Measurements from ENCODE around the gene USP50. TPM values are rescaled to one million over a fixed set of nuclear protein-coding genes. Genes with fewer than 3 reads are reported as not detected.
"Not testable (repeated sequence)": the region's sequence is repeated elsewhere in the genome, so short reads cannot be mapped to it uniquely, and the experiment has no call there.

The USP50 gene
- total RNA-seq, 2 experiments from 2014 or later: not detected

GRCh38 chr15:50552238-50552637 lies 5.8 kb upstream of the USP50 start:
- Mint-ChIP-seq H3K4me3 (no peak overlapping the region), H3K9me3 (ENCODE audit: low read depth) (peaks cover 1% of the 10 kb centered on the region), H3K27me3 (no peaks in the 10 kb centered on the region), H3K27ac (no peak overlapping the region), H3K36me3 (ENCODE audit: low read depth) (peaks cover 4% of the 10 kb centered on the region), H3K4me1 (peaks cover 12% of the 10 kb centered on the region)
- no peak for ATAC-seq
- no peak for DNase-seq
- intact Hi-C loops (cut with DNase I, micrococcal nuclease): no loop called here
- ChIA-PET POLR2A (no interaction called here), CTCF (no interaction called here)

DNA sequence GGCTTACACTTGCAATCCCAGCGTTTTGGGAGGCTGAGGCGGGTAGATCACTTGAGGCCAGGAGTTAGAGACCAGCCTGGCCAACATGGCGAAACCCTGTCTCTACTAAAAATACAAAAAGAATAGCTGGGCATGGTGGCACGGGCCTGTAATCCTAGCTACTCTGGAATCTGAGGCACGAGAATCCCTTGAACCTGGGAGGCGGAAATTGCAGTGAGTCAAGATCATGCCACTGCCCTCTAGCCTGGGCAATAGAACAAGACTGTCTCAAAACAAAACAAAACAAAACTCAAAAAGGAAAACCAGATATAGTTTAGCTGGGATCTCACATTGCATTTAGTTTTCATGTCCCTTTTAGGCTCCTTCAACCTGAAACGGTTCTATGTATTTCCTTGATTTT lies 2.9 kb upstream of the USP50 start:
- H3K4me3 Mint-ChIP-seq: no peak overlapping the region
- no peaks in the 10 kb centered on the region for H3K36me3 Mint-ChIP-seq (ENCODE audit: low read depth)
- intact Hi-C loops (cut with DNase I, micrococcal nuclease): no loop called here
- H3K9me3 Mint-ChIP-seq (ENCODE audit: low read depth): peaks cover 1% of the 10 kb centered on the region
- H3K4me1 Mint-ChIP-seq: peaks cover 2% of the 10 kb centered on the region
- ChIA-PET CTCF (no interaction called here), POLR2A (no interaction called here)
- DNase-seq (no peak), ATAC-seq (no peak)
- no peak overlapping the region for H3K27ac Mint-ChIP-seq
- peaks cover 4% of the 10 kb centered on the region for H3K27me3 Mint-ChIP-seq

- Mint-ChIP-seq H3K27ac (no peak overlapping the region), H3K4me3 (no peak overlapping the region), H3K36me3 (ENCODE audit: low read depth) (no peaks in the 10 kb centered on the region), H3K27me3 (peaks cover 8% of the 10 kb centered on the region), H3K9me3 (ENCODE audit: low read depth) (no peaks in the 10 kb centered on the region), H3K4me1 (no peaks in the 10 kb centered on the region)
- DNase-seq (no peak), ATAC-seq (no peak)
- ChIA-PET CTCF (interaction anchor here (0.7 to 1.0 kb wide), 3 partner anchors 19 to 200 kb away, joined by 3 read pairs; no protein-coding TSS in a partner anchor), POLR2A (no interaction called here)
- intact Hi-C loops (cut with DNase I, micrococcal nuclease): no loop called here
Measured at GRCh38 chr15:50544368-50544767, 2.1 kb downstream of the USP50 start.

DNA sequence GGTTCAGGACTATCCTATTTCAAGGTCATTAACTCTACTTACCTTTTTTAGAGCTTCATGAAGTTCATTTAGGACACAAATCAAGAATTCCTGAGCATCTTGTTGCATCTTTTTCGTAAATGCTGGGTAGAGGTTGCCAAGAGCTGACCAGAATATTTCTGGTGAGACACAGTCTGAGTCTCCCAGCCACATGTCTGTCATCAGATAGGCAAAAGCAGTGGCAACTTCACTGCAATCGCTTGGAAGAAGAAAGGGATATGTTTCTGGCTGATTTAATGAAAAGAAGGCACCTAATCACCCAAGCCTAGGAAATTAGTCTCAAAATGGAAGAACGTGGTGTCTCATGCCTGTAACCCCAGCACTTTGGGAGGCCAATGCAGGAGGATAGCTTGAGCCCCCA lies 2.9 kb downstream of the USP50 start:
- Mint-ChIP-seq H3K4me1 (no peaks in the 10 kb centered on the region), H3K4me3 (no peak overlapping the region), H3K27me3 (peaks cover 8% of the 10 kb centered on the region), H3K9me3 (ENCODE audit: low read depth) (no peaks in the 10 kb centered on the region), H3K27ac (no peak overlapping the region), H3K36me3 (ENCODE audit: low read depth) (no peaks in the 10 kb centered on the region)
- DNase-seq: no peak
- CTCF ChIA-PET: interaction anchor here (0.9 to 1.1 kb wide), 3 partner anchors 35 to 342 kb away, joined by 3 read pairs; no protein-coding TSS in a partner anchor
- intact Hi-C loops (cut with DNase I, micrococcal nuclease): no loop called here
- no peak for ATAC-seq
- POLR2A ChIA-PET: no interaction called here

GRCh38 chr15:50542887-50543210 lies 3.6 kb downstream of the USP50 start:
- Mint-ChIP-seq H3K27me3 (peaks cover 8% of the 10 kb centered on the region), H3K4me1 (no peaks in the 10 kb centered on the region), H3K9me3 (ENCODE audit: low read depth) (no peaks in the 10 kb centered on the region), H3K27ac (no peak overlapping the region), H3K36me3 (ENCODE audit: low read depth) (no peaks in the 10 kb centered on the region), H3K4me3 (no peak overlapping the region)
- ATAC-seq: no peak
- ChIA-PET POLR2A (no interaction called here), CTCF (interaction anchor here (0.5 to 1.1 kb wide), 3 partner anchors 69 to 342 kb away, joined by 3 read pairs; no protein-coding TSS in a partner anchor)
- no peak for DNase-seq
- intact Hi-C loops (cut with DNase I, micrococcal nuclease): no loop called here

- intact Hi-C loops (cut with DNase I, micrococcal nuclease): no loop called here
- CTCF ChIA-PET: interaction anchor here (0.6 to 0.8 kb wide), 3 partner anchors 22 to 895 kb away, joined by 3 read pairs; no protein-coding TSS in a partner anchor
- no peak overlapping the region for H3K4me3 Mint-ChIP-seq
- POLR2A ChIA-PET: no interaction called here
- no peaks in the 10 kb centered on the region for H3K9me3 Mint-ChIP-seq (ENCODE audit: low read depth)
- no peaks in the 10 kb centered on the region for H3K36me3 Mint-ChIP-seq (ENCODE audit: low read depth)
- DNase-seq: no peak
- H3K27ac Mint-ChIP-seq: no peak overlapping the region
- no peaks in the 10 kb centered on the region for H3K27me3 Mint-ChIP-seq
- no peaks in the 10 kb centered on the region for H3K4me1 Mint-ChIP-seq
- no peak for ATAC-seq
Measured at GRCh38 chr15:50531766-50532165, 14.7 kb downstream of the USP50 start.

- Mint-ChIP-seq H3K4me1 (no peaks in the 10 kb centered on the region), H3K27ac (no peak overlapping the region), H3K36me3 (ENCODE audit: low read depth) (no peaks in the 10 kb centered on the region), H3K9me3 (ENCODE audit: low read depth) (no peaks in the 10 kb centered on the region), H3K4me3 (no peak overlapping the region), H3K27me3 (no peaks in the 10 kb centered on the region)
- ChIA-PET POLR2A (no interaction called here), CTCF (interaction anchor here (0.7 to 0.8 kb wide), 2 partner anchors 20 to 333 kb away, joined by 3 read pairs; no protein-coding TSS in a partner anchor)
- ATAC-seq (no peak), DNase-seq (no peak)
- intact Hi-C loops (cut with DNase I, micrococcal nuclease): no loop called here
Measured at GRCh38 chr15:50531163-50531562, 15.3 kb downstream of the USP50 start.

DNA sequence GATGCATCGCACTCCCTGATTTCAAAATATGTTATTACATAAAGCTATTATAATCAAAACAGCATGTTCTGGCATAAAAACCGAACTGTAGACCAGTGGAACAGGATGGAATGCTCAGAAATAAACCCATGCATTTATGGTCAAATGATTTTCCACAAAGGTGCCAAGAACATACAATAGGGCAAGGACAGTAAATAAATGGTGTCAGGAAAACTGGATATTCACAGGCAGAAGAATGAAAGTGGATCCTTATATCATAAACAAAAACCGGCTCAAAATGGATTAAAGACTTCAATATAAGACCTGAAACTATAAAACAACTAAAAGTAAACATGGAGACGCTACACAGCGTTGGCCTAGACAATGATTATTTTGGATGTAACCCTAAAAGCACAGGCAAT lies 22.6 kb downstream of the USP50 start:
- intact Hi-C loops (cut with DNase I, micrococcal nuclease): no loop called here
- no peaks in the 10 kb centered on the region for H3K36me3 Mint-ChIP-seq (ENCODE audit: low read depth)
- ATAC-seq (no peak), DNase-seq (no peak)
- ChIA-PET CTCF (no interaction called here), POLR2A (interaction anchor here (0.6 kb wide), 1 partner anchor 386 kb away, joined by 3 read pairs; no protein-coding TSS in a partner anchor)
- no peak overlapping the region for H3K4me3 Mint-ChIP-seq
- no peaks in the 10 kb centered on the region for H3K9me3 Mint-ChIP-seq (ENCODE audit: low read depth)
- no peaks in the 10 kb centered on the region for H3K27me3 Mint-ChIP-seq
- no peak overlapping the region for H3K27ac Mint-ChIP-seq
- no peaks in the 10 kb centered on the region for H3K4me1 Mint-ChIP-seq

DNA sequence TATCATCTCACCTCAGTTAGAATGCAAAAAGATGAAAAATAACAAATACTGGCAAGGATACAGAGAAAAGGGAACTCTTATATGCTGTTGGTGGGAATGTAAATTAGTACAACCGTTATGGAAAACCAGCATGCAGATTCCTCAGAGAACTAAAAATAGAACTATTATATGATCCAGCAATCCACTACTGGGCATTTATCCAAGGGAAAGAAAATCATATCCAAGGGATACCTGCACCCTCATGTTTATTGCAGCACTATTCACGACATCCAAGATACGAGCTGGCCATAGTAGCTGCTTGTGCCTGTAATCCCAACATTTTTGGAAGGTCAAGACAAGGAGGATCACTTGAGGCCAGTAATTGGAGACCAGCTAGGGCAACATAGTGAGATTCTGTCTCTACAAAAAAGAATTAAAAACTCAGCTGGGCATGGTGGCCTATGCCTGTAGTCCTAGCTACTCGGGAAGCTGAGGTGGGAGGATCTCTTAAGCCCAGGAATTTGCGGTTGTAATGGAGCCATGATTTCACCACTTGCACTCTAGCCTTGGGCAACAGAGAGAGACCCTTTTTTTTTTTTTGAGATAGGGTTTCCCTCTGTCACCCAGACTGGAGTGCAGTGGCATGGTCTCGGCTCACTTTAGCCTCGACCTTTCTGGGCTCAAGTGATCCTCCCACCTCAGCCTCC lies 26.6 kb downstream of the USP50 start:
- peaks cover 3% of the 10 kb centered on the region for H3K9me3 Mint-ChIP-seq (ENCODE audit: low read depth)
- ATAC-seq (no peak), DNase-seq (no peak)
- no peaks in the 10 kb centered on the region for H3K27me3 Mint-ChIP-seq
- no peak overlapping the region for H3K4me3 Mint-ChIP-seq
- intact Hi-C loops (cut with DNase I, micrococcal nuclease): no loop called here
- ChIA-PET POLR2A (no interaction called here), CTCF (no interaction called here)
- H3K4me1 Mint-ChIP-seq: no peaks in the 10 kb centered on the region
- peaks cover 2% of the 10 kb centered on the region for H3K36me3 Mint-ChIP-seq (ENCODE audit: low read depth)
- H3K27ac Mint-ChIP-seq: no peak overlapping the region

- CTCF ChIA-PET: no interaction called here
Measured at GRCh38 chr15:50513001-50513400, 33.5 kb downstream of the USP50 start.

DNA sequence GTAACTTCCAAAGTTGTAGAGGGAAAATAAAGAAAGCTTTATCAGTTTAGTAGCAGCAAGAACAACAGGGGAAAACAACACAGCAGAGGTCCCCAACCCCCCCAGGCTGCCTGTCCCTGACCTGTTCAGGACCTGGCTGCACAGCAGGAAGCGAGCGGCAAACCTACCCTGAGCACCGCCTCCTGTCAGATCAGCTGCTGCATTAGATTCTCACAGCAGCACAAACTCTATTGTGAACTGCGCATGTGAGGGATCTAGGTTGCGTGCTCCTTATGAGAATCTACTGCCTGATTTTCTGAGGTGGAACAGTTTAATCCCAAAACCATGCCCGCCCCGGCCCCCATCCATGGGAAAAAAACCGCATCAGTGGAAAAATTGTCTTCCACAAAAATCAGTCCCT lies 40.3 kb downstream of the USP50 start:
- Mint-ChIP-seq H3K27me3 (no peaks in the 10 kb centered on the region), H3K9me3 (ENCODE audit: low read depth) (no peaks in the 10 kb centered on the region), H3K27ac (no peak overlapping the region), H3K36me3 (ENCODE audit: low read depth) (peaks cover 8% of the 10 kb centered on the region), H3K4me3 (no peak overlapping the region), H3K4me1 (no peaks in the 10 kb centered on the region)
- DNase-seq (no peak), ATAC-seq (no peak)
- ChIA-PET POLR2A (no interaction called here), CTCF (interaction anchor here (1.7 kb wide), 1 partner anchor 23 kb away, joined by 3 read pairs; no protein-coding TSS in a partner anchor)
- intact Hi-C loops (cut with DNase I, micrococcal nuclease): no loop called here

More at GRCh38 chr15:50513001-50513400, 33.5 kb downstream of the USP50 start:
- H3K27ac Mint-ChIP-seq: no peak overlapping the region
- POLR2A ChIA-PET: no interaction called here
- no peaks in the 10 kb centered on the region for H3K4me1 Mint-ChIP-seq
- intact Hi-C loops (cut with DNase I, micrococcal nuclease): no loop called here
- H3K36me3 Mint-ChIP-seq (ENCODE audit: low read depth): no peaks in the 10 kb centered on the region
- ATAC-seq (no peak), DNase-seq (no peak)
- H3K4me3 Mint-ChIP-seq: no peak overlapping the region
- H3K9me3 Mint-ChIP-seq (ENCODE audit: low read depth): no peaks in the 10 kb centered on the region
- H3K27me3 Mint-ChIP-seq: no peaks in the 10 kb centered on the region

DNA sequence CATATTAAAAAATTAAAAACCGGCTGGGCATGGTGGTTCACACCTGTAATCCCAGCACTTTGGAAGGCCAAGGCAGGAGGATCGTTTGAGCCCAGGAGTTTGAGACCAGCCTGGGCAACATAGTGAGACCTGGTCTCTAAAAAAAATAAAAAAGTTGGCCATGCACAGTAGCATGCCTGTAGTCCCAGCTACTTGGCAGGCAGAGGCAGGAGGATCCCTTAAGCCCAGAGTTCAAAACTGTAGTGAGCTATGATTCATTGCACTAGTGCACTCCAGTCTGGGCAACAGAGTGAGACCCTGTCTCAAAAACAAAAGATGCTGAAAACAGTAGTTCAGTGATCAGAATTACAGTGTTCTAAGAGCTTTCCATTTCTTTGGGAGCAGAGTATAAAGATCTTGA lies 40.8 kb downstream of the USP50 start:
- H3K4me1 Mint-ChIP-seq; H3K4me3 Mint-ChIP-seq; H3K27ac Mint-ChIP-seq; POLR2A ChIA-PET; H3K36me3 Mint-ChIP-seq (ENCODE audit: low read depth); H3K9me3 Mint-ChIP-seq (ENCODE audit: low read depth); H3K27me3 Mint-ChIP-seq; intact Hi-C loops (cut with DNase I, micrococcal nuclease); DNase-seq; ATAC-seq: not testable (repeated sequence)
- CTCF ChIA-PET: interaction anchor here (0.5 to 1.7 kb wide), 2 partner anchors 23 to 90 kb away, joined by 3 read pairs; no protein-coding TSS in a partner anchor
